ENCODE measurements around the gene SERINC1. TPM values are rescaled to one million over a fixed set of nuclear protein-coding genes. Genes with fewer than 3 reads are reported as not detected.

Gene SERINC1
- total RNA-seq, 4 donors from 2014 or later = 215 to 314 (median 276) TPM

DNA sequence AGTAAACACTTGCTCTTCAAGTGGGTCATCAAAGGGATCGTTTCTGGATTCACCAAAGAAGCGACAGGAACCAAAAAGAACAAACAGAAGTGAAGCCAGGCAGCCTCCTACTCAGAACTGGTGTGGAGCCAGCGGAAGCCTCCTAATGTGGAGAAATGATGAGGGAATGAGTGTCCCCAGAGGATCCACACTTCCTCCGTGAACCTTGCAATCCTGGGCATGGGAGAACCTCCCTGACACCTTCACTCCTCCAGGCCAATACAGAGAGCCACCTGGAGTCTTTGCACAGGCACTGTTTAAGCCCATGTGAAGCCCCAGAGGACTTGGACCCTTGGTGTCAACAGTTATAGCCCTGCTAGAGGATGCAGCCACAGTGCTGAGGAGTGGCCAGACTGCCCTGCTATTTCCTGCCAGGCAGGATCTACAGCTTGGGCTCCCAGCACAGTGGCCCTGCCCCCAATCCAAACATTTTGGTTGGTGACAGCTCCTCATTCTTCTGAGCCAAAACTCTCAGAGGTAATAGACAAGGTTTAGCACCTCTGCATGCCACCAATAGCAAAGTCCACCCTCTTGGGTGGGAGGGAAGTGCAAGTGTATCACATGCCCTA, 23.2 kb upstream of the SERINC1 start:
- H3K4me3 ChIP-seq = no peak overlapping the region
- peaks cover 0 to 20% (median 15%) of the 10 kb centered on the region in 4 donors for H3K9me3 ChIP-seq
- intact Hi-C loops (cut with DNase I) = no loop called here
- no peak for DNase-seq (ENCODE audit: extremely low spot score)
- no peaks in the 10 kb centered on the region for H3K36me3 ChIP-seq
- H3K27ac ChIP-seq (replicated peaks in 1 of 4) = no peak overlapping the region
- TF ChIP-seq POLR2AphosphoS5 (IDR thresholded peaks at IDR 0.05) = no peak
- no peak for TF ChIP-seq EP300 (IDR thresholded peaks at IDR 0.05)
- TF ChIP-seq, protein P1, sequence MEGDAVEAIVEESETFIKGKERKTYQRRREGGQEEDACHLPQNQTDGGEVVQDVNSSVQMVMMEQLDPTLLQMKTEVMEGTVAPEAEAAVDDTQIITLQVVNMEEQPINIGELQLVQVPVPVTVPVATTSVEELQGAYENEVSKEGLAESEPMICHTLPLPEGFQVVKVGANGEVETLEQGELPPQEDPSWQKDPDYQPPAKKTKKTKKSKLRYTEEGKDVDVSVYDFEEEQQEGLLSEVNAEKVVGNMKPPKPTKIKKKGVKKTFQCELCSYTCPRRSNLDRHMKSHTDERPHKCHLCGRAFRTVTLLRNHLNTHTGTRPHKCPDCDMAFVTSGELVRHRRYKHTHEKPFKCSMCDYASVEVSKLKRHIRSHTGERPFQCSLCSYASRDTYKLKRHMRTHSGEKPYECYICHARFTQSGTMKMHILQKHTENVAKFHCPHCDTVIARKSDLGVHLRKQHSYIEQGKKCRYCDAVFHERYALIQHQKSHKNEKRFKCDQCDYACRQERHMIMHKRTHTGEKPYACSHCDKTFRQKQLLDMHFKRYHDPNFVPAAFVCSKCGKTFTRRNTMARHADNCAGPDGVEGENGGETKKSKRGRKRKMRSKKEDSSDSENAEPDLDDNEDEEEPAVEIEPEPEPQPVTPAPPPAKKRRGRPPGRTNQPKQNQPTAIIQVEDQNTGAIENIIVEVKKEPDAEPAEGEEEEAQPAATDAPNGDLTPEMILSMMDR (IDR thresholded peaks at IDR 0.05) = no peak
- TF ChIP-seq POLR2A (IDR thresholded peaks at IDR 0.05; ENCODE audit: low read depth) = no peak
- no peaks in the 10 kb centered on the region for H3K27me3 ChIP-seq
- no peaks in the 10 kb centered on the region for H3K4me1 ChIP-seq
- WGBS = 79% methylated on average over 4 of the region's 4 CpGs

DNA sequence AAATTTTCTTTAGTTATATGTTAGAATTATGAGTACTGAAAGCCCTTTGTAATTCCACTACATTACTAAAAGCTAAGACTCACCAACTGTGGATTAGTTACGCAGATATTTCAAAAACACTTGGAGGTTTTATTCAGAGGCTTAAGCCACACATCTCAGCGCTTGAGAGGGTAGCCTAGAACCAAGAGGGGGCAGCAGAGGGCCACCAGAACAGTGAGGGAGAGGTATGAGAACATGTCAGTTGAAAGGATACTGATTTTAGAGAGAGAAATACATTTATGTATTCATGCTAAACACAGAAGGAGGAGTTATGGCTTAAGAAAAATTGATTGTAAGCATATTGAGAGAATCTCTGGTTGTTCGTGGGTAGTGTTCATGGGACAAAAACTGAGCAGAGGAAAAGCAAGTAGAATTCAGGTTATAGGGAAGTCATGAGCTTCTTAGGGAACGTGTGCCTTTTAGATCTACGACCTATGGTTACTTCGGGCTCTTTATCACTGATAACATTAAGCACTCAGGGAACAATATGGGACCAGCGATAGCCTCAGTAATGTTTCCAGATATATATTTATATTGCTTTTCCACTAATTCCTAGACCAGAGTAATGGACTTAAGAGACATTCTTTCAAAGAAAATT, 20.4 kb upstream of the SERINC1 start:
- no peak for DNase-seq (ENCODE audit: extremely low spot score)
- Histone ChIP-seq H3K36me3 (no peaks in the 10 kb centered on the region), H3K4me1 (no peaks in the 10 kb centered on the region), H3K4me3 (no peak overlapping the region), H3K27ac (replicated peaks in 1 of 4) (no peak overlapping the region), H3K27me3 (no peaks in the 10 kb centered on the region), H3K9me3 (peaks cover 0 to 11% (median 6%) of the 10 kb centered on the region in 4 donors)
- TF ChIP-seq, protein P1 (IDR thresholded peaks at IDR 0.05) = peak; percentile 67 to 88 (median 71)
- no peak for TF ChIP-seq EP300 (IDR thresholded peaks at IDR 0.05)
- WGBS = 28% methylated on average over 7 of the region's 7 CpGs
- intact Hi-C loops (cut with DNase I) = loop anchor here (2.0 kb wide), 1 partner anchor 39 kb away; no protein-coding TSS in a partner anchor

DNA sequence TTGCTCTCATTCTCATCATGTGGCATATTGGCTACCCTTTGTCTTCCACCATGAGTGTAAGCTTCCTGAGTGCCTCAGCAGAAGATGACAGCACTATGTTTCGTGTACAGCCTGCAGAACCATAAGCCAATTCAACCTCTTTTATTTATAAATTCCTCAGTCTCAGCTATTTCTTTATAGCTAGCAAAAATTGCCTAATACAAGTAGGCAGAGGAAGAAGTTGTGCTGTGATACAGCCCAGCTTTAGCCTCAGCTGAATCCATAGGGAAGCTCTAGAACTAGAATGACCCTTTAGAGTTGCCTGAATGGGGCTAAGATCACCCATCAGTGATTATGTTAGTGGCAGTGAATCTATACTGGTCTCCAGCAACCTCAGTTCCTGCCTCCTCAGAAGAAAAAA, 19.0 kb upstream of the SERINC1 start:
- 73% methylated on average over 1 of the region's 1 CpG for WGBS
- H3K27ac ChIP-seq (replicated peaks in 1 of 4) = no peak overlapping the region
- DNase-seq (ENCODE audit: extremely low spot score) = no peak
- intact Hi-C loops (cut with DNase I) = no loop called here
- no peaks in the 10 kb centered on the region for H3K4me1 ChIP-seq
- no peaks in the 10 kb centered on the region for H3K36me3 ChIP-seq
- no peaks in the 10 kb centered on the region for H3K27me3 ChIP-seq
- TF ChIP-seq POLR2A (IDR thresholded peaks at IDR 0.05; ENCODE audit: low read depth) (no peak), EP300 (IDR thresholded peaks at IDR 0.05) (no peak), POLR2AphosphoS5 (IDR thresholded peaks at IDR 0.05) (no peak)
- TF ChIP-seq, protein P1 (IDR thresholded peaks at IDR 0.05) = no peak
- no peak overlapping the region for H3K4me3 ChIP-seq
- no peaks in the 10 kb centered on the region for H3K9me3 ChIP-seq

DNA sequence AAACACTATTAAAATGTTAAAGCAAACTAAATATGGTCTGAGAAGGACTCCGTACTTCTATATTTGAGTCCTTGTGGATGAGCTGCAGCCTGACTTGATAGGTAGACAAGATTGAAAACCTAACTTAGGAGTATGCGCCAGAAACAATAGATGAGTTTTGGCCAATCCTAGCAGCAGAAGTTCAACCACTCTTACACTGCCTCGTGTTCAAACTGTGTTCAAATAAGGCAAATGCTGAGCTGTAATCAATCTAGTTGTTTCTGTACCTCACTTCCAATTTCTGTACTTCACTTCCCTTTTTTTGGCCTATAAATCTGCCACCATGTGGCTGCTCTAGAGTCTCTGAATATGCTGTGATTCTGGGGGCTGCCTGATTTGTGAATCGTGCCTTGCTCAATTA, 13.2 kb upstream of the SERINC1 start:
- no peak for DNase-seq (ENCODE audit: extremely low spot score)

More for the DNA sequence above, 13.2 kb upstream of the SERINC1 start:
- no peaks in the 10 kb centered on the region for H3K27me3 ChIP-seq
- intact Hi-C loops (cut with DNase I) = no loop called here
- H3K4me3 ChIP-seq = no peak overlapping the region
- 64% methylated on average over 4 of the region's 4 CpGs for WGBS
- H3K9me3 ChIP-seq = no peaks in the 10 kb centered on the region
- no peaks in the 10 kb centered on the region for H3K36me3 ChIP-seq
- H3K4me1 ChIP-seq = no peaks in the 10 kb centered on the region
- TF ChIP-seq, protein P1 (IDR thresholded peaks at IDR 0.05) = no peak
- TF ChIP-seq POLR2AphosphoS5 (IDR thresholded peaks at IDR 0.05) (no peak), POLR2A (IDR thresholded peaks at IDR 0.05; ENCODE audit: low read depth) (no peak), EP300 (IDR thresholded peaks at IDR 0.05) (no peak)
- H3K27ac ChIP-seq (replicated peaks in 1 of 4) = no peak overlapping the region
